WTC11 (cell line): ENCODE measurements around the gene NFATC1. TPM values are rescaled to one million over a fixed set of nuclear protein-coding genes. Genes with fewer than 3 reads are reported as not detected.
A peak's percentile ranks its signal among the peaks of the same experiment; 100 is the strongest.

ENCODE experiments used
- ATAC-seq: fragments of 200-7000 bp; cut with Tn5 transposase; 2 replicates; pipeline ENCODE4 v1.10.0; 2021; ENCODE audit warnings: mild to moderate bottlenecking, moderate library complexity
- CTCF ChIA-PET: fragments of 300-600 bp; sonication (Branson Sonifier 250); formaldehyde crosslinking; loops from one replicate; lab custom pipeline; 2021; ENCODE audit warnings: antibody characterized with exemption; lab: Charles Lee
- POLR2A ChIA-PET: fragments of 350-600 bp; sonication (Branson Sonifier 250); formaldehyde crosslinking; loops from one replicate; lab custom pipeline; 2021; ENCODE audit warnings: antibody characterized with exemption; lab: Charles Lee
- DNase-seq: peaks from one replicate; pipeline ENCODE4 v3.0.0; 2021; ENCODE audit warnings: low spot score
- H3K27ac Mint-ChIP-seq: 2 replicates; pipeline ENCODE4 v1.8.0; 2021; ENCODE audit warnings: mixed read lengths
- H3K27me3 Mint-ChIP-seq: 2 replicates; pipeline ENCODE4 v1.8.0; 2021; ENCODE audit warnings: low read depth, mild to moderate bottlenecking, moderate library complexity, mixed read lengths
- H3K36me3 Mint-ChIP-seq: 2 replicates; pipeline ENCODE4 v1.8.0; 2021; ENCODE audit warnings: mixed read lengths
- H3K4me1 Mint-ChIP-seq: 2 replicates; pipeline ENCODE4 v1.8.0; 2022; ENCODE audit warnings: mixed read lengths
- H3K4me3 Mint-ChIP-seq: 2 replicates; pipeline ENCODE4 v1.8.0; 2021; ENCODE audit warnings: mild to moderate bottlenecking, moderate library complexity, mixed read lengths
- H3K9me3 Mint-ChIP-seq: 2 replicates; pipeline ENCODE4 v1.8.0; 2021; ENCODE audit warnings: mixed read lengths
- ATF1 ChIP-seq: sonication (generic); formaldehyde crosslinking; IDR thresholded peaks from 2 replicates; pipeline ENCODE4 v1.8.1; 2023; ENCODE audit warnings: mild to moderate bottlenecking, moderate library complexity, missing genetic modification reagents
- CBFB ChIP-seq: sonication (generic); formaldehyde crosslinking; IDR thresholded peaks from 2 replicates; pipeline ENCODE4 v1.8.1; 2022; ENCODE audit warnings: mild to moderate bottlenecking, low read depth, missing genetic modification reagents
- E2F4 ChIP-seq: sonication (generic); formaldehyde crosslinking; IDR thresholded peaks from 2 replicates; pipeline ENCODE4 v1.8.1; 2022; ENCODE audit warnings: low read depth, mild to moderate bottlenecking, moderate library complexity, missing genetic modification reagents, borderline replicate concordance
- E2F5 ChIP-seq: sonication (generic); formaldehyde crosslinking; IDR thresholded peaks from 2 replicates; pipeline ENCODE4 v1.8.1; 2022; ENCODE audit warnings: mild to moderate bottlenecking, moderate library complexity, missing genetic modification reagents
- EMX1 ChIP-seq: fragments of 250-450 bp; sonication (Bioruptor Pico); IDR thresholded peaks from 2 replicates; pipeline ENCODE4 v1.8.0; 2021; ENCODE audit warnings: mild to moderate bottlenecking
- IRF1 ChIP-seq: sonication (generic); formaldehyde crosslinking; IDR thresholded peaks from 2 replicates; pipeline ENCODE4 v1.8.0; 2023; ENCODE audit warnings: missing genetic modification reagents
- MAX ChIP-seq: sonication (generic); formaldehyde crosslinking; IDR thresholded peaks from 2 replicates; pipeline ENCODE4 v1.8.0; 2022; ENCODE audit warnings: mild to moderate bottlenecking, missing genetic modification reagents
- MLX ChIP-seq: sonication (generic); formaldehyde crosslinking; IDR thresholded peaks from 2 replicates; pipeline ENCODE4 v1.8.1; 2023; ENCODE audit warnings: mild to moderate bottlenecking, missing genetic modification reagents, moderate library complexity
- MXD4 ChIP-seq: fragments of 250-450 bp; sonication (Bioruptor Pico); IDR thresholded peaks from 2 replicates; pipeline ENCODE4 v1.8.0; 2021; ENCODE audit warnings: mild to moderate bottlenecking, moderate library complexity, borderline replicate concordance
- MYBL2 ChIP-seq: sonication (generic); formaldehyde crosslinking; IDR thresholded peaks from 2 replicates; pipeline ENCODE4 v1.8.1; 2023; ENCODE audit warnings: mild to moderate bottlenecking, moderate library complexity, missing genetic modification reagents
- NFE2L1 ChIP-seq: sonication (generic); formaldehyde crosslinking; IDR thresholded peaks from 2 replicates; pipeline ENCODE4 v1.8.1; 2023; ENCODE audit warnings: missing genetic modification reagents
- SMAD3 ChIP-seq: sonication (generic); formaldehyde crosslinking; IDR thresholded peaks from 2 replicates; pipeline ENCODE4 v1.8.0; 2022; ENCODE audit warnings: missing genetic modification reagents, mild to moderate bottlenecking, borderline replicate concordance
- SMAD4 ChIP-seq: sonication (generic); formaldehyde crosslinking; IDR thresholded peaks from 2 replicates; pipeline ENCODE4 v1.8.0; 2022; ENCODE audit warnings: mild to moderate bottlenecking, missing genetic modification reagents
- ZNF232 ChIP-seq: sonication (generic); formaldehyde crosslinking; IDR thresholded peaks from 2 replicates; pipeline ENCODE4 v1.8.0; 2022; ENCODE audit warnings: mild to moderate bottlenecking, missing genetic modification reagents
- ZNF281 ChIP-seq: sonication (generic); formaldehyde crosslinking; IDR thresholded peaks from 2 replicates; pipeline ENCODE4 v1.8.0; 2023; ENCODE audit warnings: mild to moderate bottlenecking, missing genetic modification reagents
- ZNF317 ChIP-seq: sonication (generic); formaldehyde crosslinking; IDR thresholded peaks from 2 replicates; pipeline ENCODE4 v1.8.1; 2023; ENCODE audit warnings: low read depth, mild to moderate bottlenecking, moderate library complexity, missing genetic modification reagents, borderline replicate concordance
- ZNF396 ChIP-seq: fragments of 250-450 bp; sonication (Bioruptor Pico); IDR thresholded peaks from 2 replicates; pipeline ENCODE4 v1.8.0; 2021; ENCODE audit warnings: mild to moderate bottlenecking, moderate library complexity, borderline replicate concordance
- ZNF416 ChIP-seq: fragments of 250-450 bp; sonication (Bioruptor Pico); IDR thresholded peaks from 2 replicates; pipeline ENCODE4 v1.9.0; 2021; ENCODE audit warnings: mild to moderate bottlenecking, inconsistent platforms
- ZNF423 ChIP-seq: fragments of 250-450 bp; sonication (Bioruptor Pico); IDR thresholded peaks from 2 replicates; pipeline ENCODE4 v2.1.2; 2022; ENCODE audit warnings: mild to moderate bottlenecking, moderate library complexity
- ZNF512 ChIP-seq: sonication (generic); formaldehyde crosslinking; IDR thresholded peaks from 2 replicates; pipeline ENCODE4 v1.8.1; 2022; ENCODE audit warnings: missing genetic modification reagents, borderline replicate concordance
- total RNA-seq: library from RNA; stranded (reverse); gene quantifications from 3 replicates; pipeline ENCODE4 v1.2.3, GENCODE V29; 2021

NFATC1 gene
- total RNA-seq, 1 experiment from 2014 or later, result 20.2 TPM

GRCh38 chr18:79509536-79509930 is 113.8 kb downstream of the NFATC1 start:
- Mint-ChIP-seq H3K27me3 (peaks cover 16% of the 10 kb centered on the region), H3K27ac (no peak overlapping the region), H3K4me1 (peaks cover 14% of the 10 kb centered on the region), H3K9me3 (0 out of 2 replicates have a peak, but pooled peaks cover under 1% of the 10 kb centered on the region), H3K36me3 (no peaks in the 10 kb centered on the region; the same call in 1 of the 2 replicates), H3K4me3 (no peak overlapping the region)
- TF ChIP-seq ZNF512 (CRISPR knock-in tag) (no peak), MLX (no peak), E2F4 (CRISPR knock-in tag) (no peak), ZNF281 (CRISPR knock-in tag) (no peak), E2F5 (CRISPR knock-in tag) (no peak), ATF1 (no peak), SMAD3 (CRISPR knock-in tag) (no peak), IRF1 (CRISPR knock-in tag) (no peak)
- CTCF ChIA-PET, result interaction anchor here (1.6 kb wide), 1 partner anchor 131 kb away, joined by 4 read pairs; no protein-coding TSS in a partner anchor
- no peak for DNase-seq
- POLR2A ChIA-PET, result no interaction called here
- ATAC-seq, result no peak

- no peak for ATAC-seq
- ChIA-PET POLR2A (no interaction called here), CTCF (interaction anchor here (1.6 kb wide), 1 partner anchor 132 kb away, joined by 4 read pairs; no protein-coding TSS in a partner anchor)
- Mint-ChIP-seq H3K27me3 (peaks cover 16% of the 10 kb centered on the region), H3K4me3 (no peak overlapping the region), H3K27ac (peak overlapping the region; percentile 4; the same call in 1 of the 2 replicates), H3K4me1 (peaks cover 14% of the 10 kb centered on the region), H3K9me3 (no peaks in the 10 kb centered on the region), H3K36me3 (no peaks in the 10 kb centered on the region)
- no peak for DNase-seq
- TF ChIP-seq EMX1, result no peak
- no peak for TF ChIP-seq ZNF416 (CRISPR knock-in tag)
- TF ChIP-seq CBFB (CRISPR knock-in tag), result no peak
- no peak for TF ChIP-seq MAX (CRISPR knock-in tag)
- TF ChIP-seq MYBL2, result no peak
- TF ChIP-seq SMAD4 (CRISPR knock-in tag), result no peak
- TF ChIP-seq MXD4, result no peak
- no peak for TF ChIP-seq ZNF423 (CRISPR knock-in tag)
- TF ChIP-seq ZNF232 (CRISPR knock-in tag), result no peak
- TF ChIP-seq ZNF281 (CRISPR knock-in tag), result no peak
- TF ChIP-seq ZNF317 (CRISPR knock-in tag), result no peak
- TF ChIP-seq NFE2L1 (CRISPR knock-in tag), result no peak
- no peak for TF ChIP-seq ZNF396 (CRISPR knock-in tag)
- TF ChIP-seq ZNF512 (CRISPR knock-in tag), result no peak
These were observed 114.4 kb downstream of the NFATC1 start for GRCh38 chr18:79510046-79510685.
